ENCODE results near the gene XYLB. TPM values are rescaled to one million over a fixed set of nuclear protein-coding genes. Genes with fewer than 3 reads are reported as not detected.

The XYLB gene
- total and polyA plus RNA-seq, 2 of the 13 experiments (the other 11 are each of a cell fraction or from before 2014, with no cell fraction given) = 25.9 to 30.0 TPM

- TF ChIP-seq ZNF430 (CRISPR knock-in tag; IDR thresholded peaks at IDR 0.05) = peak; percentile 91
- peak; percentile 75 for TF ChIP-seq HNRNPLL (IDR thresholded peaks at IDR 0.05; ENCODE audit: low read depth, low read length, poor library complexity, severe bottlenecking)
- TF ChIP-seq SIX4 (CRISPR knock-in tag; IDR thresholded peaks at IDR 0.05) = 0 out of 2 replicates have a peak, but pooled peaks have one; percentile 21
- peak; percentile 88; the same call in 1 of the 2 replicates for TF ChIP-seq ZNF557 (CRISPR knock-in tag; IDR thresholded peaks at IDR 0.05)
- TF ChIP-seq SAP130 (CRISPR knock-in tag; IDR thresholded peaks at IDR 0.05; ENCODE audit: low read depth) = peak; percentile 95
- TF ChIP-seq NFKB2 (CRISPR knock-in tag; IDR thresholded peaks at IDR 0.05; ENCODE audit: borderline replicate concordance) = peak; percentile 95
- TF ChIP-seq ZNF646 (CRISPR knock-in tag; IDR thresholded peaks at IDR 0.05) = peak; percentile 73
- TF ChIP-seq ZNF354B (CRISPR knock-in tag; IDR thresholded peaks at IDR 0.05) = 0 out of 2 replicates have a peak, but pooled peaks have one; percentile 55
- TF ChIP-seq TMF1 (CRISPR knock-in tag; IDR thresholded peaks at IDR 0.05; ENCODE audit: low read depth) = peak; percentile 85; the same call in 1 of the 2 replicates
- peak; percentile 93 for TF ChIP-seq PATZ1 (CRISPR knock-in tag; IDR thresholded peaks at IDR 0.05)
- TF ChIP-seq JUND (CRISPR knock-in tag; IDR thresholded peaks at IDR 0.05) = 0 out of 2 replicates have a peak, but pooled peaks have one; percentile 45
- TF ChIP-seq POLR2G (IDR thresholded peaks at IDR 0.05; ENCODE audit: low read depth, low read length) = peak; percentile 79
- TF ChIP-seq ZNF160 (CRISPR knock-in tag; IDR thresholded peaks at IDR 0.05) = peak; percentile 97
- peak; percentile 86; the same call in 1 of the 2 replicates for TF ChIP-seq NCOA1 (CRISPR knock-in tag; IDR thresholded peaks at IDR 0.05)
- peak; percentile 78 for TF ChIP-seq ZSCAN25 (CRISPR knock-in tag; IDR thresholded peaks at IDR 0.05)
- peak; percentile 97; the same call in 1 of the 2 replicates for TF ChIP-seq ZNF766 (CRISPR knock-in tag; IDR thresholded peaks at IDR 0.05; ENCODE audit: borderline replicate concordance)
- peak; percentile 52; the same call in 1 of the 2 replicates for TF ChIP-seq ZNF615 (CRISPR knock-in tag; IDR thresholded peaks at IDR 0.05; ENCODE audit: borderline replicate concordance)
- peak; percentile 98 for TF ChIP-seq ZNF883 (CRISPR knock-in tag; IDR thresholded peaks at IDR 0.05; ENCODE audit: not compliant biosample characterization)
- 0 out of 2 replicates have a peak, but pooled peaks have one; percentile 64 for TF ChIP-seq NPAS2 (CRISPR knock-in tag; IDR thresholded peaks at IDR 0.05; ENCODE audit: borderline replicate concordance)
- TF ChIP-seq ZNF614 (CRISPR knock-in tag; IDR thresholded peaks at IDR 0.05; ENCODE audit: borderline replicate concordance) = 0 out of 2 replicates have a peak, but pooled peaks have one; percentile 82
Observed at GRCh38 chr3:38346587-38347410, at the start of gene XYLB (continued).

Data from HepG2 (cell line).